ENCODE data around the gene C1orf21. TPM values are rescaled to one million over a fixed set of nuclear protein-coding genes. Genes with fewer than 3 reads are reported as not detected.

The C1orf21 gene
- total RNA-seq, 1 donor, result 17.0 TPM

DNA sequence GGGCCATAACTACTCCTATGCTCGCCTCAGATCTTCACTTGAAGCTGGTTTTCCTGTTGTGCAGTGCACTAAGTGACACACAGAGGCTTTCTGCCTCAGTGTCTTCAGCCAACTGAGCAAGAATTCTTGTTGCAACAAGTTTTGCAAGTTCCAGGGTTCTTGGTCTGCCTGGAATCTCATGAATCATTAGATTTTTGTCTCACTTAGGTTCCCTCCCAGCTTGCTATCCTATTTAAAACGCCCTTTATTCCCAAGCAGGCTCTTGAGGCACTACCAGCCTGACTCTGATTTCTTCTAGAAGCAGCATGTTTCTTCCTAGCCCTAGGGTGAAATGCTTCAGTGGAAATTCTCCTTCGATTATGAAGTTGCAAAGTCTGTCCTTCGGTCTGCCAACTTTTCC, 158.8 kb downstream of the C1orf21 start:
- no peaks in the 10 kb centered on the region for H3K27me3 ChIP-seq (ENCODE audit: insufficient read depth, low read length)
- no peak overlapping the region for H2AFZ ChIP-seq (ENCODE audit: low read length)
- no peak overlapping the region for H3K4me3 ChIP-seq (ENCODE audit: insufficient read depth, low read length)
- H3K36me3 ChIP-seq (ENCODE audit: insufficient read depth, low read length), result no peaks in the 10 kb centered on the region
- no peak for DNase-seq (ENCODE audit: insufficient read length, low spot score, missing footprints)
- no peaks in the 10 kb centered on the region for H4K20me1 ChIP-seq (ENCODE audit: insufficient read depth, low read length)
- H3K79me2 ChIP-seq (ENCODE audit: insufficient read depth, low read length), result no peaks in the 10 kb centered on the region
- TF ChIP-seq CTCF (IDR thresholded peaks at IDR 0.05; ENCODE audit: extremely low read depth, low read depth, low read length), result no peak
- H3K4me1 ChIP-seq (ENCODE audit: insufficient read depth, low read length), result peaks cover 3% of the 10 kb centered on the region
- H3K4me2 ChIP-seq (ENCODE audit: insufficient read depth, low read length), result no peak overlapping the region
- H3K27ac ChIP-seq (ENCODE audit: low read depth, low read length), result no peak overlapping the region
- H3K9me3 ChIP-seq (ENCODE audit: low read depth, low read length), result no peaks in the 10 kb centered on the region

- no peaks in the 10 kb centered on the region for H3K36me3 ChIP-seq (ENCODE audit: insufficient read depth, low read length)
- no peak overlapping the region for H2AFZ ChIP-seq (ENCODE audit: low read length)
- H3K27ac ChIP-seq (ENCODE audit: low read depth, low read length), result no peak overlapping the region
- H3K4me2 ChIP-seq (ENCODE audit: insufficient read depth, low read length), result no peak overlapping the region
- H3K4me1 ChIP-seq (ENCODE audit: insufficient read depth, low read length), result no peaks in the 10 kb centered on the region
- H3K79me2 ChIP-seq (ENCODE audit: insufficient read depth, low read length), result no peaks in the 10 kb centered on the region
- H3K9me3 ChIP-seq (ENCODE audit: low read depth, low read length), result no peaks in the 10 kb centered on the region
- TF ChIP-seq CTCF (IDR thresholded peaks at IDR 0.05; ENCODE audit: extremely low read depth, low read depth, low read length), result no peak
- no peak for DNase-seq (ENCODE audit: insufficient read length, low spot score, missing footprints)
- no peaks in the 10 kb centered on the region for H4K20me1 ChIP-seq (ENCODE audit: insufficient read depth, low read length)
- no peaks in the 10 kb centered on the region for H3K27me3 ChIP-seq (ENCODE audit: insufficient read depth, low read length)
- no peak overlapping the region for H3K4me3 ChIP-seq (ENCODE audit: insufficient read depth, low read length)
These were observed 165.6 kb downstream of the C1orf21 start for GRCh38 chr1:184552446-184552845.

DNA sequence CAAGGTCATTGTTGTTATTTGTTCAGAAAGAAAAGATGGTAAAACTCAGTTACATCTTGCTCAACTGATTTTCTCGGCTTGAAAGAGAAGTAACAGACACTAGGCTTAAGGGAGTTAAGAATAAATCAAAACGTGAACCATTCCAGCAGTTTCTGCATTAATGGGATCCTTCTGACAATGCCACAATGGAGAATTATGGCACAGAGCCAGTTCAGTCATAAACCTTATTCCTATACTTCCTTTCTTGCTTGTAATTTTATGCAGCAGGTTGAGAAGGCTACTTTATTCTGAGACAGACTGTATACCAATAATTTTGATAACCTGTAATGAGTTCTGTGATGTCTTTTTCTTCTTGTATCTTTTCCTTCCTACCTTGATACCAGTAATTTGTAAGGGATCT, 167.0 kb downstream of the C1orf21 start:
- no peak overlapping the region for H3K4me3 ChIP-seq (ENCODE audit: insufficient read depth, low read length)
- TF ChIP-seq CTCF (IDR thresholded peaks at IDR 0.05; ENCODE audit: extremely low read depth, low read depth, low read length), result no peak

GRCh38 chr1:184555665-184556641, 169.1 kb downstream of the C1orf21 start:
- Histone ChIP-seq H4K20me1 (ENCODE audit: insufficient read depth, low read length) (no peaks in the 10 kb centered on the region), H3K4me2 (ENCODE audit: insufficient read depth, low read length) (no peak overlapping the region), H2AFZ (ENCODE audit: low read length) (no peak overlapping the region), H3K4me1 (ENCODE audit: insufficient read depth, low read length) (no peaks in the 10 kb centered on the region), H3K79me2 (ENCODE audit: insufficient read depth, low read length) (no peaks in the 10 kb centered on the region), H3K4me3 (ENCODE audit: insufficient read depth, low read length) (no peak overlapping the region), H3K27me3 (ENCODE audit: insufficient read depth, low read length) (no peaks in the 10 kb centered on the region), H3K36me3 (ENCODE audit: insufficient read depth, low read length) (no peaks in the 10 kb centered on the region), H3K27ac (ENCODE audit: low read depth, low read length) (no peak overlapping the region), H3K9me3 (ENCODE audit: low read depth, low read length) (no peaks in the 10 kb centered on the region)
- no peak for DNase-seq (ENCODE audit: insufficient read length, low spot score, missing footprints)
- TF ChIP-seq CTCF (IDR thresholded peaks at IDR 0.05; ENCODE audit: extremely low read depth, low read depth, low read length), result no peak

More for the DNA sequence above, 167.0 kb downstream of the C1orf21 start:
- no peaks in the 10 kb centered on the region for H3K36me3 ChIP-seq (ENCODE audit: insufficient read depth, low read length)
- H3K79me2 ChIP-seq (ENCODE audit: insufficient read depth, low read length), result no peaks in the 10 kb centered on the region
- H3K4me2 ChIP-seq (ENCODE audit: insufficient read depth, low read length), result no peak overlapping the region
- no peak overlapping the region for H2AFZ ChIP-seq (ENCODE audit: low read length)
- DNase-seq (ENCODE audit: insufficient read length, low spot score, missing footprints), result no peak
- H4K20me1 ChIP-seq (ENCODE audit: insufficient read depth, low read length), result no peaks in the 10 kb centered on the region
- no peak overlapping the region for H3K27ac ChIP-seq (ENCODE audit: low read depth, low read length)
- no peaks in the 10 kb centered on the region for H3K9me3 ChIP-seq (ENCODE audit: low read depth, low read length)
- H3K27me3 ChIP-seq (ENCODE audit: insufficient read depth, low read length), result no peaks in the 10 kb centered on the region
- H3K4me1 ChIP-seq (ENCODE audit: insufficient read depth, low read length), result no peaks in the 10 kb centered on the region
